Tibial artery (tissue), 4 donors: ENCODE measurements around the gene SSR4.

Experiments used
- DNase-seq, 2 donors: peaks; one replicate each; pipeline ENCODE4 v3.0.0-alpha.2; 2019
- H3K27ac ChIP-seq, 2 donors: fragments of 200-600 bp; sonication (generic) in 1 of 2; 1 replicate in 1 of 2; 2 replicates in 1 of 2; pipeline ENCODE4 v1.5.1; 2018 to 2019; ENCODE audit warnings: mild to moderate bottlenecking in 1 of 2
- H3K27me3 ChIP-seq, 2 donors: fragments of 200-600 bp; sonication (generic) in 1 of 2; one replicate each; pipeline versions ENCODE4 v1.5.1 to v1.6.0; 2016 to 2019
- H3K36me3 ChIP-seq, 3 donors: fragments of 200-600 bp; sonication (generic) in 2 of 3; one replicate each; pipeline ENCODE4 v1.5.1; 2016 to 2019; ENCODE audit warnings: mild to moderate bottlenecking in 2 of 3
- H3K4me1 ChIP-seq, 4 donors: fragments of 200-600 bp; sonication (generic) in 2 of 4; 1 replicate in 3 of 4; 2 replicates in 1 of 4; pipeline ENCODE4 v1.5.1; 2016 to 2019
- H3K4me3 ChIP-seq, 2 donors: fragments of 200-600 bp; sonication (generic) in 1 of 2; 1 replicate in 1 of 2; 2 replicates in 1 of 2; pipeline ENCODE4 v1.5.1; 2018 to 2019; ENCODE audit warnings: mild to moderate bottlenecking in 2 of 2
- H3K9me3 ChIP-seq, 3 donors: fragments of 200-600 bp; sonication (generic) in 1 of 3; one replicate each; pipeline ENCODE4 v1.5.1; 2016 to 2019
- intact Hi-C: fragments of 100-400 bp; cut with DNase I; formaldehyde crosslinking; loops from one replicate; pipeline ENCODE4 v1.15.0; 2023; ENCODE audit warnings: low total_unique reads
- TF ChIP-seq, protein P1 (sequence below), 2 experiments: fragments of 200-600 bp in 1 of 2; fragments of 450-650 bp in 1 of 2; IDR thresholded peaks; one replicate each; pipeline ENCODE4 v1.5.1; 2017 to 2019; ENCODE audit warnings: antibody characterized with exemption in 2 of 2, mild to moderate bottlenecking in 1 of 2, moderate library complexity in 1 of 2

Gene SSR4

DNA sequence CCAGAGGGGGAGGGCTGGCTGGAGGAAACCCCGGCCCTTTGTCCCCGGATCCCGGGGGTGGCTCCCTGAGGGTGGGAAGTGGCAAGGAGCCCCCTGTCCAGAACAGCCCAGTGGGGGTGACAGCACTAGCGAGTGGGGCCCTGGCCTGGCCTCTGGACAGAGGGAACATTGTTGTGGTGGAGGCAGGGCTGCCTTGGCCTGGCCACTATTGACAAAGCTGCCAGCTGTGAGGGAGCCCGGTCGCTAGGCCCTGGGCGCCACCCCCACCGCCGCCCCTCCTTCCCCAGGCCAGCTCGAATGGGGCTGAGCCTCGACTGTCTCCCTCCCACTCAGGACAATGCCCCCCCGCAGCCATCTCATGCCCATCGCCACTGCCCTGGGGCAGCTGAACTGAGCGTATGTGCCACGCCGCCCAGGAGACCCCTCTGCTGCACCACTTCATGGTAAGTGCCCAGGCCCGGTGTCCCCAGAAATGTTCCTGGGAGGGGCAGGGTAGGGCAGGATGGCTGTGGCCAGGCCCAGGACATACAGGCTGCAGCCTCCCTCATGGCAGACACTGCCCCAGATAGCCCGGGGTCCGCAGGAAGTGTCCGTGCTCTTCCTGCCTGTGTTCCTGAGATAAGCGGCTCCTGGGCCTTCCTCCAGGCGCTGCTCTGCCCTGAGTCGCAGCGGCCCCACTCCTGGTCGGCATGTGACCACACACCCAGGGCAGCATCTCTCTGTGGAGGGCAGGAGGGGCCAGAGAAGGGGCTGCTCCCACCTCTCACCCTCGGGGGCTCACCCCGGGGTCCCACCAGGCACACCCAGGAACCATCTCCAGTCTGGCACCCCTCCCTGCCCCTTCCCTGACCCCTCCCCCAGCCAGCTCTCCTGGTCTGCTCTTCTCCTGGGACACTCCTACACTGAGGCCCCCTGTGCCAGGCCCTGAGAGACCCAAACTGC lies 29.1 kb upstream of the SSR4 start:
- TF ChIP-seq, protein P1, sequence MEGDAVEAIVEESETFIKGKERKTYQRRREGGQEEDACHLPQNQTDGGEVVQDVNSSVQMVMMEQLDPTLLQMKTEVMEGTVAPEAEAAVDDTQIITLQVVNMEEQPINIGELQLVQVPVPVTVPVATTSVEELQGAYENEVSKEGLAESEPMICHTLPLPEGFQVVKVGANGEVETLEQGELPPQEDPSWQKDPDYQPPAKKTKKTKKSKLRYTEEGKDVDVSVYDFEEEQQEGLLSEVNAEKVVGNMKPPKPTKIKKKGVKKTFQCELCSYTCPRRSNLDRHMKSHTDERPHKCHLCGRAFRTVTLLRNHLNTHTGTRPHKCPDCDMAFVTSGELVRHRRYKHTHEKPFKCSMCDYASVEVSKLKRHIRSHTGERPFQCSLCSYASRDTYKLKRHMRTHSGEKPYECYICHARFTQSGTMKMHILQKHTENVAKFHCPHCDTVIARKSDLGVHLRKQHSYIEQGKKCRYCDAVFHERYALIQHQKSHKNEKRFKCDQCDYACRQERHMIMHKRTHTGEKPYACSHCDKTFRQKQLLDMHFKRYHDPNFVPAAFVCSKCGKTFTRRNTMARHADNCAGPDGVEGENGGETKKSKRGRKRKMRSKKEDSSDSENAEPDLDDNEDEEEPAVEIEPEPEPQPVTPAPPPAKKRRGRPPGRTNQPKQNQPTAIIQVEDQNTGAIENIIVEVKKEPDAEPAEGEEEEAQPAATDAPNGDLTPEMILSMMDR (IDR thresholded peaks at IDR 0.05): no peak
- Histone ChIP-seq H3K36me3 (peaks cover 0 to 16% (median 0%) of the 10 kb centered on the region in 3 donors), H3K27me3 (no peaks in the 10 kb centered on the region), H3K27ac (peak overlapping the region; percentile 44 to 47), H3K9me3 (no peaks in the 10 kb centered on the region), H3K4me1 (peaks cover 0 to 22% (median 5%) of the 10 kb centered on the region in 4 donors), H3K4me3 (peak overlapping the region; percentile 30 to 44)
- intact Hi-C loops: loop anchor here (5.0 kb wide), 1 partner anchor 187 kb away; no protein-coding TSS in a partner anchor
- DNase-seq: no peak

DNA sequence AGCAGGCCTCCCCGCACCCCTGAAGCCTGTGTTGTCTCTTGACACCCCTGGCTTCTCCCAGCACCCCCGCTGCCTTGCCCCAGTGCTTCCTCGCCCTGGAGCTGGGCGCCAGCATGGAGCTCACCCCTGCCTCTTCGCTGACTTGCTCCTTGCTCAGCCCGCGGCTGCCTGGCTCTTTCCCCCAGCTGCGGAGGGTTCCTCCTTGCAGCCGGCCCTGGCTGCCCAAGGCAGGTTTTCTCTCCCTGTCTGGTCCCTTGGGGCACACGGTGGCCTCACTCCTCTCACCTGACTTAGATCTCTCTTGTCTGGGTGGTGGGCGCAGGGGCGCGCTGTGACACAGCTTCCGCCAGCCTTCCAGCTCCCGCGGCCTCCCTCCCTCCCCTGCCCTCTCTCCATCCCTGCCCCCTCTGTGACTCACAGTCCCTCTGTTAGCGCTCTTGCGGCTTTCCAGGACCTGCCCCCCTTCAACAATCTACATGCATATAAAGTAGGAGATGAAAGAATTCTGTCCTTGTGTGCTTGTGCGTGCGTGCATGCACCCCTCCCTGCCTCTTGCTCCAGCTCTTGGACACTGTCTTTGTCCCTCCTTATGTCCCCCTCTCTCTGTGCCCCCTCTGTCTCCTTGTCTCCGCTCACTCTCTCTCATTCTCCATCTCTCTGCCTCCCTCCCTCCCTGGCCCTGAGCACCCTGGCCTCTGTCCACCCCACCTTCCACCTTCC lies 28.2 kb upstream of the SSR4 start:
- Histone ChIP-seq H3K36me3 (peaks cover 0 to 24% (median 0%) of the 10 kb centered on the region in 3 donors), H3K4me3 (peak overlapping the region; percentile 29 to 44), H3K9me3 (no peaks in the 10 kb centered on the region), H3K4me1 (peaks cover 0 to 22% (median 5%) of the 10 kb centered on the region in 4 donors), H3K27ac (peak overlapping the region; percentile 44 to 47), H3K27me3 (no peaks in the 10 kb centered on the region)
- DNase-seq: no peak
- TF ChIP-seq, protein P1 (IDR thresholded peaks at IDR 0.05): no peak
- intact Hi-C loops: loop anchor here (5.0 kb wide), 1 partner anchor 186 kb away; no protein-coding TSS in a partner anchor

DNA sequence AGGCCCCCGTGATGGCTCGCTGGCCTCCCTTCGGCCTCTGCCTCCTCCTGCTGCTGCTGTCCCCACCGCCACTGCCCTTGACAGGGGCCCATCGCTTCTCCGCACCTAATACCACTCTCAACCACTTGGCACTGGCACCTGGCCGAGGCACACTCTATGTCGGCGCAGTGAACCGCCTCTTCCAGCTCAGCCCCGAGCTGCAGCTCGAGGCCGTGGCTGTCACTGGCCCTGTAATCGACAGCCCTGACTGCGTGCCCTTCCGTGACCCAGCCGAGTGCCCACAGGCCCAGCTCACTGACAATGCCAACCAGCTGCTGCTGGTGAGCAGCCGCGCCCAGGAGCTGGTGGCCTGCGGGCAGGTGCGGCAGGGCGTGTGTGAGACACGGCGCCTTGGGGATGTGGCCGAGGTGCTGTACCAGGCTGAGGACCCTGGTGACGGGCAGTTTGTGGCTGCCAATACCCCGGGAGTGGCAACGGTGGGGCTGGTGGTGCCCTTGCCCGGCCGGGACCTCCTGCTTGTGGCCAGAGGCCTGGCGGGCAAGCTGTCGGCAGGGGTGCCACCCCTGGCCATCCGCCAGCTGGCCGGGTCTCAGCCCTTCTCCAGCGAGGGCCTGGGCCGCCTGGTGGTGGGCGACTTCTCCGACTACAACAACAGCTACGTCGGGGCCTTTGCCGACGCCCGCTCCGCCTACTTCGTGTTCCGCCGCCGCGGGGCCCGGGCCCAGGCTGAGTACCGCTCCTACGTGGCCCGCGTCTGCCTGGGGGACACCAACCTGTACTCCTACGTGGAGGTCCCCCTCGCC lies 27.4 kb upstream of the SSR4 start:
- no peak overlapping the region for H3K27ac ChIP-seq
- peaks cover 0 to 22% (median 5%) of the 10 kb centered on the region in 4 donors for H3K4me1 ChIP-seq
- peaks cover 0 to 29% (median 0%) of the 10 kb centered on the region in 3 donors for H3K36me3 ChIP-seq
- H3K9me3 ChIP-seq: no peaks in the 10 kb centered on the region
- no peak for DNase-seq
- H3K27me3 ChIP-seq: no peaks in the 10 kb centered on the region
- intact Hi-C loops: loop anchor here (5.0 kb wide), 1 partner anchor 185 kb away; no protein-coding TSS in a partner anchor
- TF ChIP-seq, protein P1 (IDR thresholded peaks at IDR 0.05): no peak
- no peak overlapping the region for H3K4me3 ChIP-seq

DNA sequence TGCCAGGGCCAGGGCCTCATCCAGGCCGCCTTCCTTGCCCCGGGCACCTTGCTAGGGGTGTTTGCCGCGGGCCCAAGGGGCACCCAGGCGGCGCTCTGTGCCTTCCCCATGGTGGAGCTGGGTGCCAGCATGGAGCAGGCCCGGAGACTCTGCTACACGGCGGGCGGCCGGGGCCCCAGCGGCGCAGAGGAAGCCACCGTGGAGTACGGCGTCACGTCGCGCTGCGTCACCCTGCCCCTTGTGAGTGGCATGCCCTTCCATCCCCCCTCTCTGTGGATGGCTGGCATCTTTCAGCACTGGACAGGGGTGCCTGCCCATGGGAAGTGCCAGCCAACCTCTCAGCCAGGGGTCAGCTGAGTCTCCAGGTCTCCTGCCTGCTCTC lies 26.8 kb upstream of the SSR4 start:
- peaks cover 0 to 22% (median 5%) of the 10 kb centered on the region in 4 donors for H3K4me1 ChIP-seq
- no peak for DNase-seq
- no peak overlapping the region for H3K4me3 ChIP-seq
- H3K27me3 ChIP-seq: no peaks in the 10 kb centered on the region
- intact Hi-C loops: loop anchor here (5.0 kb wide), 1 partner anchor 185 kb away; no protein-coding TSS in a partner anchor
- H3K36me3 ChIP-seq: peaks cover 0 to 33% (median 0%) of the 10 kb centered on the region in 3 donors
- H3K9me3 ChIP-seq: no peaks in the 10 kb centered on the region
- TF ChIP-seq, protein P1 (IDR thresholded peaks at IDR 0.05): no peak
- H3K27ac ChIP-seq: no peak overlapping the region
